Prostate gland (tissue), 2 donors: ENCODE data around the gene FAM163B. TPM values are rescaled to one million over a fixed set of nuclear protein-coding genes. Genes with fewer than 3 reads are reported as not detected.

Source experiments
- DNase-seq: peaks from one replicate; pipeline ENCODE4 v3.0.0-alpha.2; 2019; ENCODE audit warnings: low spot score
- H3K27ac ChIP-seq, 2 donors: fragments of 200-600 bp; sonication (generic); 2 replicates each; pipeline ENCODE4 v1.5.1; 2017 to 2019
- H3K27me3 ChIP-seq: fragments of 200-600 bp; sonication (generic); replicated peaks from 2 replicates; pipeline ENCODE4 v1.5.1; 2019; ENCODE audit not compliant: insufficient read depth
- H3K36me3 ChIP-seq, 2 donors: fragments of 200-600 bp; sonication (generic); 1 replicate in 1 of 2; 2 replicates in 1 of 2; pipeline versions ENCODE4 v1.5.1 to v1.8.1; 2017 to 2019
- H3K4me1 ChIP-seq: fragments of 200-600 bp; sonication (generic); replicated peaks from 2 replicates; pipeline ENCODE4 v1.5.1; 2019
- H3K4me3 ChIP-seq, 2 donors: fragments of 200-600 bp; sonication (generic); 2 replicates each; pipeline ENCODE4 v1.5.1; 2017 to 2019
- H3K9me3 ChIP-seq: fragments of 200-600 bp; sonication (generic); 2 replicates; pipeline ENCODE4 v1.5.1; 2017
- CTCF ChIP-seq, 4 experiments: fragments of 200-600 bp in 2 of 4; fragments of 450-650 bp in 2 of 4; sonication (generic) in 2 of 4; IDR thresholded peaks; 1 replicate in 3 of 4; 2 replicates in 1 of 4; pipeline ENCODE4 v1.5.1; 2016 to 2019; ENCODE audit warnings: antibody characterized with exemption in 4 of 4, mild to moderate bottlenecking in 2 of 4, moderate library complexity in 2 of 4
- POLR2A ChIP-seq: fragments of 450-650 bp; IDR thresholded peaks from one replicate; pipeline ENCODE4 v1.6.1; 2016; ENCODE audit warnings: antibody characterized with exemption, mild to moderate bottlenecking
- POLR2AphosphoS5 ChIP-seq: sonication (generic); formaldehyde crosslinking; IDR thresholded peaks from one replicate; pipeline ENCODE4 v1.6.1; 2017; ENCODE audit warnings: antibody characterized with exemption
- WGBS: methylation state at CpG from one replicate; pipeline ENCODE4 v1.1.5; 2018; 5-methylcytosine and 5-hydroxymethylcytosine counted together
- intact Hi-C: fragments of 100-400 bp; cut with DNase I; formaldehyde crosslinking; loops from one replicate; pipeline ENCODE4 v1.14.2; 2022
- total RNA-seq, 2 donors: library from RNA; depleted of rRNA; stranded (reverse); fragments of >200 nt; gene quantifications; one replicate each; pipeline ENCODE4 v1.1.0, GENCODE V29; 2016

The FAM163B gene
- total RNA-seq, 2 donors from 2014 or later, result 0.85 TPM; not detected in 1

- H3K9me3 ChIP-seq, result no peaks in the 10 kb centered on the region
- no peak overlapping the region for H3K4me3 ChIP-seq
- H3K36me3 ChIP-seq, result no peaks in the 10 kb centered on the region
- no peaks in the 10 kb centered on the region for H3K4me1 ChIP-seq
- TF ChIP-seq POLR2AphosphoS5 (peak; percentile 71), CTCF (IDR thresholded peaks at IDR 0.05) (no peak)
- intact Hi-C loops, result no loop called here
- no peak overlapping the region for H3K27ac ChIP-seq
- WGBS, result 2% methylated on average over 8 of the region's 8 CpGs
- peak; percentile 36 for DNase-seq
- no peaks in the 10 kb centered on the region for H3K27me3 ChIP-seq
Observed at GRCh38 chr9:133619791-133620190, 10.6 kb upstream of the FAM163B start.

GRCh38 chr9:133618726-133619125 lies 9.5 kb upstream of the FAM163B start:
- TF ChIP-seq CTCF (IDR thresholded peaks at IDR 0.05), result no peak
- no peak for TF ChIP-seq POLR2AphosphoS5
- TF ChIP-seq POLR2A, result no peak
- WGBS, result 87% methylated on average over 10 of the region's 10 CpGs
- H3K27me3 ChIP-seq, result no peaks in the 10 kb centered on the region
- no peaks in the 10 kb centered on the region for H3K4me1 ChIP-seq
- H3K27ac ChIP-seq, result no peak overlapping the region
- H3K36me3 ChIP-seq, result no peaks in the 10 kb centered on the region
- intact Hi-C loops, result no loop called here
- no peaks in the 10 kb centered on the region for H3K9me3 ChIP-seq
- no peak overlapping the region for H3K4me3 ChIP-seq
- DNase-seq, result no peak

GRCh38 chr9:133616643-133617405 lies 7.6 kb upstream of the FAM163B start:
- 84% methylated on average over 13 of the region's 13 CpGs for WGBS
- Histone ChIP-seq H3K4me3 (no peak overlapping the region), H3K27me3 (no peaks in the 10 kb centered on the region), H3K4me1 (no peaks in the 10 kb centered on the region), H3K36me3 (no peaks in the 10 kb centered on the region), H3K27ac (no peak overlapping the region), H3K9me3 (no peaks in the 10 kb centered on the region)
- intact Hi-C loops, result no loop called here
- TF ChIP-seq POLR2A (no peak), CTCF (IDR thresholded peaks at IDR 0.05) (no peak), POLR2AphosphoS5 (no peak)
- DNase-seq, result no peak

GRCh38 chr9:133615606-133616188 lies 6.5 kb upstream of the FAM163B start:
- no peaks in the 10 kb centered on the region for H3K36me3 ChIP-seq
- intact Hi-C loops, result no loop called here

More at GRCh38 chr9:133615606-133616188, 6.5 kb upstream of the FAM163B start:
- no peaks in the 10 kb centered on the region for H3K27me3 ChIP-seq
- no peak for DNase-seq
- H3K4me1 ChIP-seq, result no peaks in the 10 kb centered on the region
- no peak overlapping the region for H3K27ac ChIP-seq
- no peaks in the 10 kb centered on the region for H3K9me3 ChIP-seq
- 73% methylated on average over 12 of the region's 13 CpGs for WGBS
- no peak overlapping the region for H3K4me3 ChIP-seq
- TF ChIP-seq CTCF (IDR thresholded peaks at IDR 0.05), result no peak
- no peak for TF ChIP-seq POLR2A
- no peak for TF ChIP-seq POLR2AphosphoS5
